ENCODE results near the gene TCL1B. TPM values are rescaled to one million over a fixed set of nuclear protein-coding genes. Genes with fewer than 3 reads are reported as not detected.
"Not testable (repeated sequence)": the region's sequence is repeated elsewhere in the genome, so short reads cannot be mapped to it uniquely, and the experiment has no call there.

The TCL1B gene
- total RNA-seq, 2 experiments from 2014 or later: not detected

DNA sequence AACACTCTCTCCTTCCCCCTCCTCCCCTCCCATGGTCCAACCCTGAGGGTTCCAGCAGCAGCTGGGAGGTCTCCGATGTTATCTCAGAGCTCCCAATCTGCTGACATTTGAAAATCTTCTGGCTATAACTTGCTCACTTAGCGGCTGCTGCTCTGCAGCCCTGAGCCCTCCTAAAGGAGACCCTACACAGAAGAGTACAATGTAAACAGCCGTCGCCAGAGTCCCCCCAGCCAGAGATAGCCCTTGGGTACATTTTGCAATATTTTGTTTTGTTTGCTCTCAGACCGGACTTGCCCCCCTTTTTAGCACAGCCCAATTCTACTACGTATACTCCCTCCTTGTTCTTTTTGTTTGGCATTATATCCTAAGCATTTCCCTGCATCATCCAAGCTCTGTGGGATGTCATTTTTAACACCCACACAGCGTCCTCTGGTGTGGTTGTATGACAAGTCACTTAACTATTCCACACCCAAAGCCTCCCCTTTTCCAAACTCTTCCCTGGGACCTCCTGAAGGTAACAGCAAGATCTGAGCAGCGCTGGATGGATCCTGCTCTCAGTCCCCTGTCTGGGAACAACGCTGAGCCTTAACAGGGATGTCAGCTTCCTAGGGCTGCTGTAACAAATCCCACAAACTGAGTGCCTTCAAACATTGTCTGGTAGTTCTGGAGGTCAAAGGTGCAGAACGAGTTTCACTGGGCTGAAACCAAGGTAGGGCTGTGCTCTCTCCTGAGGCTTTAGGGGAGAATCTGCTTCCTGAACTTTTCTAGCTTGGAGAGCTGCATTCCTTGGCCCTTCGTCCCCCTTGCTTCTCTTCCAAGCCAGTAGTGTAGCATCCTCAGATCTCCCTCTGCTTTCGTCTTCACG lies 25.3 kb upstream of the TCL1B start:
- ChIA-PET CTCF (no interaction called here), POLR2A (no interaction called here)
- no peaks in the 10 kb centered on the region for H3K36me3 Mint-ChIP-seq (ENCODE audit: low read depth)
- H3K9me3 Mint-ChIP-seq: no peaks in the 10 kb centered on the region
- no peak for DNase-seq
- no peak overlapping the region for H3K27ac Mint-ChIP-seq
- peaks cover 3% of the 10 kb centered on the region for H3K4me1 Mint-ChIP-seq
- no peak overlapping the region for H3K4me3 Mint-ChIP-seq
- peaks cover 2% of the 10 kb centered on the region for H3K27me3 Mint-ChIP-seq

DNA sequence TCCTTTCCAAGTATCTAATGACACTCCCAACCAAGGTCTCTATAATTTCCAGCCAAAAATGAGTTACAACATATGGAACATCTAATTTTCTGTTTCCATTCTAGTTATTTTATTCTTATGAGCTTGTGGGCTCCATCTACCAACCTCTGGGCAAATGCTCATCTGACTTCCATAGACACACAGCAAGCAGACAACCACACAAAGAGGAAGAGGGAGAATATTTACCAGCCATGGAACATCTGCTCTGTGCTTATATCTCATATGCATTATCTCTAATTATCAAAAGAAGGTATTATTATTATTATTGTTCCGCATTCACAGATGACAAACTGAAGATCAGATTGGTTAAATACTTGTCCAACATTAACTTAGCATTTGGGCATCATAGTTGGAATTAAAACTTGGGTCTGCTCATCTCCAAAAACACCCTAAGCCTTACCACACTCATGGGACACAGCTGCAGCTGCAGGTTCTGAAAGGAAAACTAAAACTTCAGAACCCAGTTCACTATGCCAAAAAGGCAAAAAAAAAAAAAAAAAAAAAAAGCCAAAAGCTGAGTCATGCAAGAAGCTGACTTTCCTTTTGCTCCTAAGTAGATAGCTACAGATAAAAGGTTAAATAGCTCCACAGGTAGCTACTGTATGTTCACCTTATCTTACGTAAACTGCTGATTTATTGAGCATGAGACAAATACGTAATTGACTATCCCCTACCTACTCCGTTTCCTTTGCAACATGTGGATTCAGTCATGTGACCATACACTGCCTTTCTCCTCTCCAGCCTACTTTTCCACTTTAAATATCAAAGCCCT lies 23.6 kb upstream of the TCL1B start:
- peaks cover 3% of the 10 kb centered on the region for H3K4me1 Mint-ChIP-seq
- ChIA-PET POLR2A (no interaction called here), CTCF (interaction anchor here (0.6 kb wide), 1 partner anchor 1794 kb away, joined by 4 read pairs; no protein-coding TSS in a partner anchor)
- DNase-seq: no peak
- no peak overlapping the region for H3K27ac Mint-ChIP-seq
- H3K36me3 Mint-ChIP-seq (ENCODE audit: low read depth): no peaks in the 10 kb centered on the region
- no peaks in the 10 kb centered on the region for H3K9me3 Mint-ChIP-seq
- H3K4me3 Mint-ChIP-seq: no peak overlapping the region
- H3K27me3 Mint-ChIP-seq: peaks cover 2% of the 10 kb centered on the region

DNA sequence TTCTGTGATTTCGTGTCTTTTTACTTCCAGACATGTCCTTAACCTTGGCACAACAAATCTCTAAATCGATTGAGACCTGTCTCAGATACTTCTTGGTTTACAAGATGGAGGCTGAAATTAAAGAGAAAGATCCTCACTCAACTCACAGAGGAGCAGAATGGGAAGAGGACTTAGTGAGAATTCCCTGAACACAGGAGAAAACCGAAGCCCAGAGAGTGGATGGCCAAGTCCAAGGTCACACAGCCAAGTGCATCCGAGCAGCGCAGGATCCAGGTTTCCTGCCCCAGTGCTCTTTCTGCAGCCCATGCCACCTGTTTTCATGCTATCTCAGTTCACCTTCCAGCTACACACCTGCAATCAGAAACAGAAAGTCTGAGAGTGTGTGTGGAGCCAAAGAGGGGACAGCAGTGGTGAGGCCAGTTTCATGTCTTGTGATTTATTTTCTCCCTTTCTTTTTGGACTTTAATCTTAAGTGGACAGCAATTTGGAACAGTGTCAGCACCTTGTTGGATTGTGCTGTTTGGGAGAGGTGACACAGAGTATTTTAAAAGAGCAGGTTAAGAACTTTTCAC lies 22.9 kb upstream of the TCL1B start:
- CTCF ChIA-PET: interaction anchor here (0.6 kb wide), 1 partner anchor 1795 kb away, joined by 4 read pairs; no protein-coding TSS in a partner anchor
- peaks cover 2% of the 10 kb centered on the region for H3K27me3 Mint-ChIP-seq
- H3K27ac Mint-ChIP-seq: no peak overlapping the region

DNA sequence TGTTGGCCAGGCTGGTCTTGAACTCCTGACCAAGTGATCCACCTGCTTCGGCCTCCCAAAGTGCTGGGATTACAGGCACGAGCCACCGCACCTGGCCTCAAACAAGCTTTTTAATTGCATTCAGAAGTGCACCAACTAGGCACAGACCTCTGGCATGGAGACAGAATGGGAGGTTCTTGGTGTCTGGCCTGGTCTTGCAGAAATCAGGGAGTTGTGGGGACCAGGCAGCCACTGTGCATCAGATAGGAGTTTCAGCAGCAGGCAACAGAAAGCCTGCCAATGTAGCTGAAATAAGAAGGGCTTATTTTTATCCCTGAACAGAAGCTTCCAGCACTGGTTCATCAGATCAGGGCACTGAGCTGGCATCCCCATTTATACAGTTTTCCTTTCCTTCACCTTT lies 22.2 kb upstream of the TCL1B start:
- Mint-ChIP-seq H3K9me3 (no peaks in the 10 kb centered on the region), H3K4me1 (peaks cover 3% of the 10 kb centered on the region), H3K27ac (no peak overlapping the region), H3K36me3 (ENCODE audit: low read depth) (no peaks in the 10 kb centered on the region), H3K4me3 (no peak overlapping the region), H3K27me3 (peaks cover 2% of the 10 kb centered on the region)
- no peak for DNase-seq
- ChIA-PET POLR2A (no interaction called here), CTCF (no interaction called here)

More for the DNA sequence above, 22.9 kb upstream of the TCL1B start:
- Mint-ChIP-seq H3K4me1 (peaks cover 3% of the 10 kb centered on the region), H3K4me3 (no peak overlapping the region), H3K36me3 (ENCODE audit: low read depth) (no peaks in the 10 kb centered on the region), H3K9me3 (no peaks in the 10 kb centered on the region)
- POLR2A ChIA-PET: no interaction called here
- no peak for DNase-seq

DNA sequence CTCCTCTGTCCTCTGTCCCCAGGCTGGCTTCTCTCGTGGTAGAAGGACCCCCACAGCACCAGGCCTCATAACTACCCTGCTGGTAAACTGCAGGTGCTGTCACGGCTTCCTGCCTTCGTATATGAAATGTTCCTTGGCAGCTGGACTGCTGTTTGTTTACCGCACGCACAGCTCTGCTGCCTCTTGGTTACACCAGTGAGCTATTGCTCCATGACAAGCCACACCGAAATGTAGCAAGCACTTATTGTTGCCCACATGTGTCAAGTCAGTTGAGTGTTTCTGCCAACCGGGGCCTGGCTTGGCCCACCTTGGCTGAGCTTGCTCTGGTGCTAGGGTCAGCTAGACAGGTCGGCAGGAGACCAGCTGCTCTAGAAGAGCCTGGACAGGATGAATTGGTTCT lies 21.7 kb upstream of the TCL1B start:
- no peak for DNase-seq
- H3K9me3 Mint-ChIP-seq: no peaks in the 10 kb centered on the region
- H3K27ac Mint-ChIP-seq: no peak overlapping the region
- peaks cover 3% of the 10 kb centered on the region for H3K4me1 Mint-ChIP-seq
- ChIA-PET POLR2A (no interaction called here), CTCF (no interaction called here)
- H3K27me3 Mint-ChIP-seq: peaks cover 2% of the 10 kb centered on the region
- H3K36me3 Mint-ChIP-seq (ENCODE audit: low read depth): no peaks in the 10 kb centered on the region
- H3K4me3 Mint-ChIP-seq: no peak overlapping the region

DNA sequence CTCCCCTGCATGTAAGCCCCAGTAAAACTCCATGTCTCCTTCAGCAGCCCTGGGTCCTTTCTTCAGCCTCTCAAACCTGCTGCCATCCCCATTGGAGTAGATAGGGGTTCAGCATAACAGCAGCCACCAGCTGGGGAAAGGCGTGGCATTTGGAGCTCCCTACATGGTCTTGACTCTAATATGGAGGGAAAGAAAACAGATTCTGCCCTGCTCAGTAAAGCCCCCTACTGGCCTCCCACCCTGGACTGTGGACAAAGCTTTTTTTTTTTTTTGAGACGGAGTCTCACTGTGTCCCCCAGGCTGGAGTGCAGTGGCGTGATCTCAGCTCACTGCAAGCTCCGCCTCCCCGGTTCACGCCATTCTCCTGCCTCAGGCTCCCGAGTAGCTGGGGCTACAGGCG lies 20.7 kb upstream of the TCL1B start:
- POLR2A ChIA-PET; H3K27me3 Mint-ChIP-seq; H3K27ac Mint-ChIP-seq; H3K4me1 Mint-ChIP-seq; H3K36me3 Mint-ChIP-seq (ENCODE audit: low read depth); H3K4me3 Mint-ChIP-seq; CTCF ChIA-PET; DNase-seq; H3K9me3 Mint-ChIP-seq: not testable (repeated sequence)

DNA sequence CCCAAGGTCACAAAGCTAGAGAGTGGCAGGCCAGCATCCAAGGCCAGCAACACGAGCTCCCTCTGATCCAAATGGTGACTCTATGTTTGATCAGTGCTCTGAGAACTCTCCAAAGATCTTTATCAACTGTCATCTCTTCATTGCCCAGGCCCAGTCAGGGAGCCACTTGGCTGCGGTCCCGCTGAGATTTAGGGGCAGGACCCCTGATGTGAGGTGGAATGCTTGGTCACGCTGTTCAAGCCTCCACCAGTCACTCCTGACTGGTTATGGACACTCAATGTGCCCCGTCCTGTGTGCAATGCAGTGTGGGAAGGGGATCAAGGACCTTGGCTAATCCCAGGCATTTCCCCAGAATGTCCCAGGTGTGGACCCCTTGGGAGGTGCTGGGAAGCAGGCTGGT lies 19.8 kb upstream of the TCL1B start:
- no peaks in the 10 kb centered on the region for H3K9me3 Mint-ChIP-seq
- DNase-seq: no peak
- H3K4me3 Mint-ChIP-seq: no peak overlapping the region
- no peak overlapping the region for H3K27ac Mint-ChIP-seq
- H3K27me3 Mint-ChIP-seq: peaks cover 2% of the 10 kb centered on the region
- ChIA-PET CTCF (no interaction called here), POLR2A (no interaction called here)
- no peaks in the 10 kb centered on the region for H3K36me3 Mint-ChIP-seq (ENCODE audit: low read depth)
- H3K4me1 Mint-ChIP-seq: peaks cover 3% of the 10 kb centered on the region

DNA sequence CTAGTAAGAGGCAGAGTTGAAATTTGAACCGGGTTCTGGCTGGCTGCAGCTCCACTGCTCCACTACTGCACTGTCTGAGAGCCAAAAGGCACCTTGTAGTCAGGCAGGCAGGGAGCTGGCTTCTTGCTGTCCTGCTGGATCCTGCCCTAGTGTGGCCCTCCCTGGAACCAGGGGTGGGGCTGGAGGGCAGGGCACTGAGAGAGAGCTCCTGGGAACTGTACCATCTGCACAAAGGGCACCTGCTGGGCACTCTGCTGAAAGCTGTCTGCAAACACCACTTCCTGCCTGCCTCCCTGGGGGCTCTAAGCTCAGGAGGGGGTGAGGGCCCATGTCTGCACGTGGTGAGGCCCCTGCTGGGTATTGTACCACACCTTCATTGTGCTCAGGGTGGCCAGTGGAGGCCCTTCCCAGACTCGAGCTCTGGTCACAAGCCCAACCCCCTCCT lies 19.0 kb upstream of the TCL1B start:
- Mint-ChIP-seq H3K36me3 (ENCODE audit: low read depth) (no peaks in the 10 kb centered on the region), H3K27me3 (peaks cover 2% of the 10 kb centered on the region), H3K4me1 (peaks cover 3% of the 10 kb centered on the region), H3K9me3 (no peaks in the 10 kb centered on the region), H3K4me3 (no peak overlapping the region), H3K27ac (no peak overlapping the region)
- no peak for DNase-seq
- ChIA-PET POLR2A (no interaction called here), CTCF (no interaction called here)

DNA sequence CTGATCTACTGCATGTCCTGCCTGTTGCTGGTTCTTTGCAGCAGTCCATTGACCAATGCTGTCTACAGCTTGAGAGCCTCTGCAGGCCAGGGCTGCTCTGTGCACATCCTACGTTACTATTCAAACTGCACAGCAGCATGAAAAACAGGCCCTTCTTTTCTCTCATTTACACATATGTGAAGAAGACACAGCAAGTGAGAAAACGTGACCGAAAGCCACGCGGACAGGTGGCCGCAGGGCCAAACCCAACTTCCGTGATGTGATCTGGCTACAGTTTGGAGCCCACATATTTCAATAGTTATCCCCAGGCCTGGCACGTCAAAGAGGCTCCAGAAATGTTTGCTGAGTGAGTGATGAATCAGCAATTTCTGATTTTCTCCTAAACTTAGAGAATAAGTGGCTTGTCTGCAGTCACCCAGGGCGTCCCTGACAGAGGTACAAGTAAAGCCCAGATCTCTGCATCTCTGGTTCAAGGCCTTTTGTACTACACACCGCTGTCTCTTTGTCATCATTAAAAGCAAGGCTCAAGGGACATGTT lies 17.9 kb upstream of the TCL1B start:
- H3K9me3 Mint-ChIP-seq: no peaks in the 10 kb centered on the region
- H3K27me3 Mint-ChIP-seq: peaks cover 5% of the 10 kb centered on the region

DNA sequence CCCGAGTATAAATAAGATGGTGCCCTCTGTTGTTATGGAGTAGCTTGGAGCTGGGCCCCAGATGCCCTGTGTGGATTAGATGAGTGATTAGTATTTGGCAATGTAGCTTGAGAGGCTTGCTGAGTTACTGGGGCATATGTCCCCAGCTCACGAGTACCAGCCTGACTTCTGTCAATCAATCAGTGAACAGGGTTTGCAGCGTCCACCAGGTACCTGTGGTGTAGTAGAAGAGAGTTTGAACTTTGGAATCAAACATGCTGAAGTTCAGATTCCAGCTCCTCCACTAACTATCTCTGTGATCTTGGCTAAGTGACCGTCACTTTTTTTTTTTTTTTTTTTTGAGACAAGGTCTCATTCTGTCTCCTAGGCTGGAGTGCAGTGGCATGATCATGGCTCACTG lies 11.6 kb upstream of the TCL1B start:
- CTCF ChIA-PET: no interaction called here
- Mint-ChIP-seq H3K9me3 (no peaks in the 10 kb centered on the region), H3K4me3 (no peak overlapping the region), H3K27ac (no peak overlapping the region), H3K36me3 (ENCODE audit: low read depth) (no peaks in the 10 kb centered on the region), H3K4me1 (no peaks in the 10 kb centered on the region), H3K27me3 (peaks cover 22% of the 10 kb centered on the region)
- POLR2A ChIA-PET: no interaction called here
- no peak for DNase-seq

More for the DNA sequence above, 17.9 kb upstream of the TCL1B start:
- Mint-ChIP-seq H3K4me3 (no peak overlapping the region), H3K36me3 (ENCODE audit: low read depth) (no peaks in the 10 kb centered on the region), H3K27ac (no peak overlapping the region), H3K4me1 (no peaks in the 10 kb centered on the region)
- ChIA-PET POLR2A (no interaction called here), CTCF (no interaction called here)
- DNase-seq: no peak

DNA sequence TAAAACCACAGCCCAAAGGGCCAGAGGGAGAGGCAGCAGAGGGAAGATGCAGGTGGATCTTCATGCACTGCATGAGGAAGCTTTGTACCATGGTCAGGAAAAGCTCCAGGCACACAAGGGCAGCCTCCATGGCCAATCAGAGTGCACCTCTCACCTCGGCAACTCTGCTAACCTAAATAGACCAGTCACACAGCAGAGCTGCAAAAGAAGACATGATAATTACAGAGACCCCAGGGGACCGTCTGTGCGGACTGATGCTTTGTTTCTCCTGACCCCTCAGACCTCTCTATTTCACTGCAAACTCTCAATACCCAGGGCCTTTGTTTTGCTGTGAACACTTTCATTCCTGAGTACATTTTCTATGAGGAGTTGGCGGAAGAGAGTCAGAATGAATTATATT lies 10.7 kb upstream of the TCL1B start:
- Mint-ChIP-seq H3K27me3 (peaks cover 20% of the 10 kb centered on the region), H3K9me3 (no peaks in the 10 kb centered on the region), H3K4me1 (no peaks in the 10 kb centered on the region), H3K27ac (no peak overlapping the region), H3K36me3 (ENCODE audit: low read depth) (no peaks in the 10 kb centered on the region), H3K4me3 (no peak overlapping the region)
- CTCF ChIA-PET: no interaction called here
- POLR2A ChIA-PET: no interaction called here
- no peak for DNase-seq

DNA sequence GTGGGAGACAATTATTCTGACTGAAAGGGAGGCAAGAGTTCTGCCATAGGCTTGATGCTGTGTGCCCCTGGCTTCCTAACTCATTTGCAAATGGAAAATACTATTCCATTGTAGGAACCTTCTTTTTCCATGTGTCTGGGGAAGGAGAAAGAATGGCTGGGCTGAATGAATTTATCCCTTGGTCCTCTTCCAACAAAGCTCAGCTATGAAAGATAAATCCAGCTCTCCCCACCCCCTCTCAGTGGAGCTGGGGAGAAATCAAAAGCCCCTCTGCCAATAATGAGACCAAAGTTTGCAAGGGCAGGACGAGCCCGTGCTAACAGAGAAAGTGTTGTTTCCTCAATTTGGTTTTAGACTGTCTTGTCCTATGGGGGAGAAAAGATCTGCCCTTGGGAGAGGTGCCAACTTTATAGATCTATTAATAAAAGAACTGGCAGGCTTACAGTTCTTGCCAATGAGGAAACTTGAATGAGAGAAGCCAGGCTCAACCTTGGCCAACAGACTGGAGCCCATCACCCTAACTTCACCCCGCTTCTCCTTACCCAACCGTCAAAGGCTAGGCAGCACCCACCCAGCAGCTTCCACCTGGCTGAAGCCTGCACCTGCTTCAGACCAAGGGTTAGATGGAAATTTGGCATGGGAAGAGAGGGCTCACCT lies 8.9 kb upstream of the TCL1B start:
- Mint-ChIP-seq H3K27me3 (peaks cover 21% of the 10 kb centered on the region), H3K9me3 (no peaks in the 10 kb centered on the region), H3K4me3 (no peak overlapping the region), H3K4me1 (no peaks in the 10 kb centered on the region), H3K27ac (no peak overlapping the region), H3K36me3 (ENCODE audit: low read depth) (no peaks in the 10 kb centered on the region)
- no peak for DNase-seq
- CTCF ChIA-PET: no interaction called here
- POLR2A ChIA-PET: no interaction called here

Measured in activated CD4-positive, alpha-beta memory T cell treated with anti-CD3 and anti-CD28 coated beads, Interleukin-2, amount 10 ng/mL, durations not matched to agents 7 days and 5 days (primary cell).